C4-2B (cell line): ENCODE results near the gene TUBA4B.

Experiments
- CTCF ChIP-seq: fragments of 450-650 bp; conservative IDR thresholded peaks from 2 replicates; pipeline ENCODE4 v1.5.1; 2017; ENCODE audit warnings: mild to moderate bottlenecking
- ZFX ChIP-seq: fragments of 450-650 bp; IDR thresholded peaks from 2 replicates; pipeline ENCODE4 v1.6.1; 2017

- TF ChIP-seq CTCF = no peak
- TF ChIP-seq ZFX = no peak
These were observed 32.9 kb downstream of the TUBA4B start for GRCh38 chr2:219285894-219286425.
